ENCODE data around the gene OR6K6. TPM values are rescaled to one million over a fixed set of nuclear protein-coding genes. Genes with fewer than 3 reads are reported as not detected.

Gene OR6K6
- total and polyA plus RNA-seq, 10 donors = not detected

DNA sequence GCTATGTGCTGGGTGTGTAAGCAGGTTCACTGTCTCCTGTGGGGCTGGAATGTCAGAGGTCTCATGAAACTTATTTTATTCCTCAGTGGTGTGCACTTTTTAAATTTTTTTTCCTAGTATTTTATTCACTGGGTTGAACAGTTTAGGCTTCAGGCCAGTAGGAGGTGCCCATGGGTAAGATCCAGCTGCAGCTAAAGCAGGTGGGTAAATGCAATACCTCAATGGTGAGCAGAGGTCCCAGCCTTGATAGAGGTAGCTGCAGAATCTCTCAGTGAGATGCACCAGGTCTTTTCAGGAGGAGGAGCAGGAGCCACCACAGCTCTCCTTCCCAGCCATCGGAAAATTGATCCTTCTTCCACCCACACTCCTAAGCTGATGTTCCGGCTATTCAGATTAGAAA is 39.1 kb downstream of the OR6K6 start:
- Histone ChIP-seq H3K4me3 (no peak overlapping the region), H3K27me3 (replicated peaks in 1 of 7) (no peaks in the 10 kb centered on the region), H3K36me3 (no peaks in the 10 kb centered on the region), H3K9me3 (no peaks in the 10 kb centered on the region), H3K4me1 (peaks cover 0 to 24% (median 0%) of the 10 kb centered on the region in 6 donors), H3K27ac (peak overlapping the region in 1 of 8 donors; percentile 50)
- WGBS, 5 donors = 81 to 97% (median 86%) methylated on average over 2 of the region's 2 CpGs
- DNase-seq = no peak
- TF ChIP-seq POLR2A (IDR thresholded peaks at IDR 0.05) = no peak
- no peak for TF ChIP-seq POLR2AphosphoS5 (IDR thresholded peaks at IDR 0.05)
- TF ChIP-seq, protein P1, sequence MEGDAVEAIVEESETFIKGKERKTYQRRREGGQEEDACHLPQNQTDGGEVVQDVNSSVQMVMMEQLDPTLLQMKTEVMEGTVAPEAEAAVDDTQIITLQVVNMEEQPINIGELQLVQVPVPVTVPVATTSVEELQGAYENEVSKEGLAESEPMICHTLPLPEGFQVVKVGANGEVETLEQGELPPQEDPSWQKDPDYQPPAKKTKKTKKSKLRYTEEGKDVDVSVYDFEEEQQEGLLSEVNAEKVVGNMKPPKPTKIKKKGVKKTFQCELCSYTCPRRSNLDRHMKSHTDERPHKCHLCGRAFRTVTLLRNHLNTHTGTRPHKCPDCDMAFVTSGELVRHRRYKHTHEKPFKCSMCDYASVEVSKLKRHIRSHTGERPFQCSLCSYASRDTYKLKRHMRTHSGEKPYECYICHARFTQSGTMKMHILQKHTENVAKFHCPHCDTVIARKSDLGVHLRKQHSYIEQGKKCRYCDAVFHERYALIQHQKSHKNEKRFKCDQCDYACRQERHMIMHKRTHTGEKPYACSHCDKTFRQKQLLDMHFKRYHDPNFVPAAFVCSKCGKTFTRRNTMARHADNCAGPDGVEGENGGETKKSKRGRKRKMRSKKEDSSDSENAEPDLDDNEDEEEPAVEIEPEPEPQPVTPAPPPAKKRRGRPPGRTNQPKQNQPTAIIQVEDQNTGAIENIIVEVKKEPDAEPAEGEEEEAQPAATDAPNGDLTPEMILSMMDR (IDR thresholded peaks at IDR 0.05 in 8 of 11, conservative IDR thresholded peaks at IDR 0.05 in 3 of 11) = peak in 8 of 11 experiments; percentile 17 to 56 (median 42)
- intact Hi-C loops (cut with DNase I; ENCODE audit: low total_unique reads) = loop anchor here (10.0 kb wide), 1 partner anchor 201 kb away; no protein-coding TSS in a partner anchor

DNA sequence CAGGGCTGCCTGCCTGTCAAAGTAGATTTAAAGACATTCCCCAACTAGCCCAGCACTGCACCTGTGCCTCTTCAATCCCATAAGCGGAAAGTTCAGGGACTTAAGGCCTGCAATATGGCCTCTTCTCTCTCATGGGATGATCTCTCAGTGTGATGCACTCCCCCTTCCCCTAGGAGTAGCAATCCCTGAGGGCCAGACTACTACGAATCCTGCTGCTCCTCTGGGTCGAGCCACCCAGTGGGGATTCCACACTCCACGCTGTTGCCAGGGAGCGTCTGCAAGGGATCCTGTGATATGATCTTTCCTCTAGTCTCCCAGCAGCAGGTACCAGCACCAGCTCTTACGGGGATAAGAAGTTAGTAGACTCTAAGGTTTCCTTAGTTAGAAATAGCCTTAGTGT is 39.7 kb downstream of the OR6K6 start:
- DNase-seq = no peak
- no peaks in the 10 kb centered on the region for H3K36me3 ChIP-seq
- H3K27ac ChIP-seq = peak overlapping the region in 1 of 8 donors; percentile 50
- 82 to 87% (median 84%) methylated on average over 6 of the region's 6 CpGs for WGBS, 5 donors
- H3K9me3 ChIP-seq = no peaks in the 10 kb centered on the region
- TF ChIP-seq POLR2A (IDR thresholded peaks at IDR 0.05) (no peak), POLR2AphosphoS5 (IDR thresholded peaks at IDR 0.05) (no peak)
- TF ChIP-seq, protein P1 (IDR thresholded peaks at IDR 0.05 in 8 of 11, conservative IDR thresholded peaks at IDR 0.05 in 3 of 11) = no peak
- peaks cover 0 to 24% (median 0%) of the 10 kb centered on the region in 6 donors for H3K4me1 ChIP-seq
- no peaks in the 10 kb centered on the region for H3K27me3 ChIP-seq (replicated peaks in 1 of 7)
- intact Hi-C loops (cut with DNase I; ENCODE audit: low total_unique reads) = loop anchor here (10.0 kb wide), 1 partner anchor 201 kb away; no protein-coding TSS in a partner anchor
- no peak overlapping the region for H3K4me3 ChIP-seq

DNA sequence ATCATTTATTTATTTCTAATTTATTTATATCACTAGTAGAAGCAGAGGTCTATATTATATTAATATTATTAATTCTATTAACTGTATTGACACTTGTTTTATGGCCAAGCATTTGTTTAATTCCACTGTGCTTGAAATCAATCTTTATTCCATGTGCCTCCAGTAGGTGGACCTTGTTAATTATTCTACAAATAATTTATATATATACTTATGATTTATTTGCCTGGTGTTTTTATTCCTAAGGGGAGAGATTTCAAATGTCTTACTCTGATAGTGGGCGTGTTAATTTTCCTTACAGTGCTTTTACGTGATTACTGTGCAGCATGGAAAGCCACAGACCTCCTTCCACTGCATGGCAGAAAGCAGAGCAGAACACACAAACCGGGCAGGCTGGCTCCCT is 44.0 kb downstream of the OR6K6 start:
- no peak overlapping the region for H3K4me3 ChIP-seq
- peak overlapping the region in 2 of 8 donors; percentile 86 to 91 for H3K27ac ChIP-seq
- WGBS, 5 donors = 73 to 88% (median 82%) methylated on average over 3 of the region's 3 CpGs
- DNase-seq = no peak
- no peaks in the 10 kb centered on the region for H3K27me3 ChIP-seq (replicated peaks in 1 of 7)
- TF ChIP-seq, protein P1 (IDR thresholded peaks at IDR 0.05 in 8 of 11, conservative IDR thresholded peaks at IDR 0.05 in 3 of 11) = peak in 3 of 11 experiments; percentile 23 to 27 (median 25)
- no peak for TF ChIP-seq POLR2A (IDR thresholded peaks at IDR 0.05)
- peaks cover 0 to 43% (median 0%) of the 10 kb centered on the region in 6 donors for H3K4me1 ChIP-seq
- no peaks in the 10 kb centered on the region for H3K36me3 ChIP-seq
- H3K9me3 ChIP-seq = no peaks in the 10 kb centered on the region
- intact Hi-C loops (cut with DNase I; ENCODE audit: low total_unique reads) = loop anchor here (10.0 kb wide), 1 partner anchor 196 kb away; no protein-coding TSS in a partner anchor

DNA sequence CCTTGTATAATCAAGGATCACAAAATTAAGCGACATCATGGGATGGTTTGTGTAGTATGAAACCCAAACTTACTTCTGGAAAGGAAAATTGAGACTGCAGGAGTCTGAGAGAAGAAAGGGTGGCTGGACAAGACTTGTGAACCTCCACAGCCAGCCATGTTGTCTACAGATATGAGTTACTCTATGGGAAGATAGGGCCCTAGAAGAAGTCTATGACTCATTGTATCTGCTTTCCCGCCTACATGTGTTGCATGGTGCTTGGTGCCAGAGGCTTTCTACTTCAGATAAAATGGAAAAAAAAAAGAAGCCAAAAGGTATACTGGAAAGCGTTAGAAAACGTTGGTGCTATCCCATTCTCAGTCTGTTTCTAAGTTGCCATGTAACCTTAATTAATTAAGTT is 45.2 kb downstream of the OR6K6 start:
- peaks cover 0 to 41% (median 0%) of the 10 kb centered on the region in 6 donors for H3K4me1 ChIP-seq
- no peaks in the 10 kb centered on the region for H3K27me3 ChIP-seq (replicated peaks in 1 of 7)
- peak overlapping the region in 1 of 8 donors; percentile 20 for H3K4me3 ChIP-seq
- H3K27ac ChIP-seq = peak overlapping the region in 7 of 8 donors; percentile 52 to 91 (median 80)
- no peaks in the 10 kb centered on the region for H3K36me3 ChIP-seq
- no peak for TF ChIP-seq POLR2A (IDR thresholded peaks at IDR 0.05)
- TF ChIP-seq, protein P1 (IDR thresholded peaks at IDR 0.05 in 8 of 11, conservative IDR thresholded peaks at IDR 0.05 in 3 of 11) = no peak
- TF ChIP-seq POLR2AphosphoS5 (IDR thresholded peaks at IDR 0.05) = no peak
- intact Hi-C loops (cut with DNase I; ENCODE audit: low total_unique reads) = loop anchor here (10.0 kb wide), 1 partner anchor 195 kb away; no protein-coding TSS in a partner anchor
- no peak for DNase-seq
- 76 to 88% (median 86%) methylated on average over 4 of the region's 4 CpGs for WGBS, 5 donors
- H3K9me3 ChIP-seq = no peaks in the 10 kb centered on the region

Measured in spleen (tissue), 11 donors.